ENCODE measurements around the gene FAM227B.

GRCh38 chr15:49573421-49573820 lies 47.2 kb downstream of the FAM227B start:
- no peak for TF ChIP-seq GATA2 (IDR thresholded peaks at IDR 0.05; ENCODE audit: low read depth, low read length)
- TF ChIP-seq GATA3 (IDR thresholded peaks at IDR 0.05; ENCODE audit: low read depth, low read length): no peak

Measured in SH-SY5Y (cell line).